ENCODE data around the gene SLC35F1.

The SLC35F1 gene

GRCh38 chr6:118102401-118102800 is 195.3 kb downstream of the SLC35F1 start:
- Histone ChIP-seq H3K4me3 (ENCODE audit: severe bottlenecking) (no peak overlapping the region), H3K4me1 (ENCODE audit: insufficient read depth, poor library complexity, severe bottlenecking) (no peaks in the 10 kb centered on the region), H3K27me3 (ENCODE audit: insufficient read depth, poor library complexity, severe bottlenecking) (no peaks in the 10 kb centered on the region), H3K27ac (ENCODE audit: poor library complexity, severe bottlenecking) (no peak overlapping the region), H3K36me3 (ENCODE audit: low read depth) (no peaks in the 10 kb centered on the region), H3K9me3 (ENCODE audit: severe bottlenecking) (no peaks in the 10 kb centered on the region)
- no peak for TF ChIP-seq CTCF (IDR thresholded peaks at IDR 0.05; ENCODE audit: poor library complexity, severe bottlenecking)
- DNase-seq (ENCODE audit: low spot score) = no peak
- no peak for ATAC-seq (ENCODE audit: low read depth)

GRCh38 chr6:118103381-118104146 is 196.5 kb downstream of the SLC35F1 start:
- Histone ChIP-seq H3K27me3 (ENCODE audit: insufficient read depth, poor library complexity, severe bottlenecking) (no peaks in the 10 kb centered on the region), H3K9me3 (ENCODE audit: severe bottlenecking) (no peaks in the 10 kb centered on the region), H3K4me1 (ENCODE audit: insufficient read depth, poor library complexity, severe bottlenecking) (no peaks in the 10 kb centered on the region), H3K4me3 (ENCODE audit: severe bottlenecking) (no peak overlapping the region), H3K27ac (ENCODE audit: poor library complexity, severe bottlenecking) (no peak overlapping the region), H3K36me3 (ENCODE audit: low read depth) (no peaks in the 10 kb centered on the region)
- no peak for TF ChIP-seq CTCF (IDR thresholded peaks at IDR 0.05; ENCODE audit: poor library complexity, severe bottlenecking)
- ATAC-seq (ENCODE audit: low read depth) (no peak), DNase-seq (ENCODE audit: low spot score) (no peak)

GRCh38 chr6:118122161-118122725 is 215.2 kb downstream of the SLC35F1 start:
- Histone ChIP-seq H3K36me3 (ENCODE audit: low read depth) (no peaks in the 10 kb centered on the region), H3K4me3 (ENCODE audit: severe bottlenecking) (no peak overlapping the region), H3K27me3 (ENCODE audit: insufficient read depth, poor library complexity, severe bottlenecking) (peaks cover 3% of the 10 kb centered on the region), H3K9me3 (ENCODE audit: severe bottlenecking) (no peaks in the 10 kb centered on the region), H3K27ac (ENCODE audit: poor library complexity, severe bottlenecking) (no peak overlapping the region), H3K4me1 (ENCODE audit: insufficient read depth, poor library complexity, severe bottlenecking) (no peaks in the 10 kb centered on the region)
- no peak for TF ChIP-seq CTCF (IDR thresholded peaks at IDR 0.05; ENCODE audit: poor library complexity, severe bottlenecking)
- no peak for ATAC-seq (ENCODE audit: low read depth)
- DNase-seq (ENCODE audit: low spot score) = no peak

GRCh38 chr6:118122801-118123200 is 215.7 kb downstream of the SLC35F1 start:
- Histone ChIP-seq H3K4me3 (ENCODE audit: severe bottlenecking) (no peak overlapping the region), H3K36me3 (ENCODE audit: low read depth) (no peaks in the 10 kb centered on the region), H3K27me3 (ENCODE audit: insufficient read depth, poor library complexity, severe bottlenecking) (peaks cover 3% of the 10 kb centered on the region), H3K9me3 (ENCODE audit: severe bottlenecking) (no peaks in the 10 kb centered on the region), H3K4me1 (ENCODE audit: insufficient read depth, poor library complexity, severe bottlenecking) (no peaks in the 10 kb centered on the region), H3K27ac (ENCODE audit: poor library complexity, severe bottlenecking) (no peak overlapping the region)
- ATAC-seq (ENCODE audit: low read depth) (no peak), DNase-seq (ENCODE audit: low spot score) (no peak)
- no peak for TF ChIP-seq CTCF (IDR thresholded peaks at IDR 0.05; ENCODE audit: poor library complexity, severe bottlenecking)

GRCh38 chr6:118123503-118124037 is 216.5 kb downstream of the SLC35F1 start:
- Histone ChIP-seq H3K9me3 (ENCODE audit: severe bottlenecking) (no peaks in the 10 kb centered on the region), H3K36me3 (ENCODE audit: low read depth) (no peaks in the 10 kb centered on the region), H3K27me3 (ENCODE audit: insufficient read depth, poor library complexity, severe bottlenecking) (peaks cover 3% of the 10 kb centered on the region), H3K4me1 (ENCODE audit: insufficient read depth, poor library complexity, severe bottlenecking) (no peaks in the 10 kb centered on the region), H3K27ac (ENCODE audit: poor library complexity, severe bottlenecking) (no peak overlapping the region), H3K4me3 (ENCODE audit: severe bottlenecking) (no peak overlapping the region)
- no peak for DNase-seq (ENCODE audit: low spot score)
- TF ChIP-seq CTCF (IDR thresholded peaks at IDR 0.05; ENCODE audit: poor library complexity, severe bottlenecking) = no peak
- ATAC-seq (ENCODE audit: low read depth) = no peak

Measured in RWPE2 (cell line).